GM15510 (cell line): Measurements from ENCODE around the gene BCAN.

Experiments used
- POLR2A ChIP-seq: IDR thresholded peaks from 3 replicates; pipeline ENCODE4 v1.6.1; 2011; ENCODE audit warnings: borderline replicate concordance; ENCODE audit not compliant: insufficient read length; ENCODE audit errors: extremely low read depth

BCAN gene

DNA sequence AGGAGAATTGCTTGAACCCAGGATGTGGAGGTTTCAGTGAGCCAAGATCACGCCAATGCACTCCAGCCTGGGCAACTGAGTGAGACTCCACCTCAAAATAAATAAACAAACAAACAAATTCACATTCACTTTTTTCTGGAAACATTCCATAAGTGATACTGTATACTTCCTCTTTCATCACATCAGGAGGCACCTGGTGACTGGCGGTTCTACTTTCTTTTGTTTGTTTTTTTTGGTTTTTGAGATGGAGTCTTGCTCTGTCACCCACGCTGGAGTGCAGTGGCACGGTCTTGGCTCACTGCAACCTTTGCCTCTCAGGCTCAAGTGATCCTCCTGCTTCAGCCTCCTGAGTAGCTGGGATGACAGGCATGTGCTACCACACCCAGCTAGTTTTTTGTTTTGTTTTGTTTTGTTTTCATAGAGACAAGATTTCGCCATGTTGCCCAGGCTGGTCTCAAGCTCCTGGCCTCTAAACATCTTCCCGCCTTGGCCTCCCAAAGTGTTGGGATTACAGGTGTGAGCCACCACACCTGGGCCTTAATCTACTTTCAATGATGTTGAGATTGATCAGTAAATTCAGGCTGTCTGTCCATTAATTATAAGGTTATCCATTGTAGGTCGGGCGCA is 12.0 kb upstream of the BCAN start:
- no peak for TF ChIP-seq POLR2A

- no peak for TF ChIP-seq POLR2A
Measured at GRCh38 chr1:156632355-156632754, 9.6 kb upstream of the BCAN start.

DNA sequence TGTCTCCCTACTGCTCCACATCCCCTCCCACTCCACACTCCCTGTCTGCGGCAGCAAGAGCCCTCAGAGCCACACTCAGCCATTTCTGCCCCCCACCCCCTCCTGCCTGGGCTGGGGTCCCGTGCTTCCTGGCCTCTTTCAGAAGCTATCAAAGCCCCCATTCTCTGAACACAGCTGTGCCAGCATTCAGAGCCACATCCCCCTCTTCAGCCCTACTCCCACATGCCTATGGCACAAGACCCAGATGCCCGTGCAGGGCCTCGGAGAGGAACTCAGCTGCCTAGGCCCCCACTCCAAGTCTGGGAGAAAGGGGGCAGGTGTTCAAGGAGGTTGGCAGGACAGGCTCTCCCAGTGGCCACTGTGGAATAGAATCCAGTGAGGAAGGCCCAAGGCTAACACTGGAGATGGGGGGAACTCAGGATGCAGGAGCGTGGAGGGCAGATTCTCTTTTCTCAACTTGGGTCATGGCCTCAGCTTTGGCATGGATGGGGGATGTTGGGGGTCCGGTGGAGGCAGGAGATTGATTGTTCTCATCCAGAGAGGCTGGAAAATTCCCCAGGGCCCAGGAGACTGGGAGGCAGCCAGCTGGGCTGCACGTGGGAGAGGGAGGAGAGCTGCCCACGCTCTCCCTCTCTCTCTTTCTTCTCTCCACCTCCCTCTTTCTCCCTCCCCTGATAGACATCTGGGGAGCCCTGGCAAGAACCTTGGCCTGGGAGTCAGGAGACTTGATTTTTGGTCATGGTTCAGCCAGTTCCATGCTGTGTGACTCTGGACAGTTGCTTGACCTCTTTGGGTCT is 3.5 kb upstream of the BCAN start:
- TF ChIP-seq POLR2A, result no peak

- TF ChIP-seq POLR2A, result no peak
Measured at GRCh38 chr1:156639601-156640101, 2.3 kb upstream of the BCAN start.

DNA sequence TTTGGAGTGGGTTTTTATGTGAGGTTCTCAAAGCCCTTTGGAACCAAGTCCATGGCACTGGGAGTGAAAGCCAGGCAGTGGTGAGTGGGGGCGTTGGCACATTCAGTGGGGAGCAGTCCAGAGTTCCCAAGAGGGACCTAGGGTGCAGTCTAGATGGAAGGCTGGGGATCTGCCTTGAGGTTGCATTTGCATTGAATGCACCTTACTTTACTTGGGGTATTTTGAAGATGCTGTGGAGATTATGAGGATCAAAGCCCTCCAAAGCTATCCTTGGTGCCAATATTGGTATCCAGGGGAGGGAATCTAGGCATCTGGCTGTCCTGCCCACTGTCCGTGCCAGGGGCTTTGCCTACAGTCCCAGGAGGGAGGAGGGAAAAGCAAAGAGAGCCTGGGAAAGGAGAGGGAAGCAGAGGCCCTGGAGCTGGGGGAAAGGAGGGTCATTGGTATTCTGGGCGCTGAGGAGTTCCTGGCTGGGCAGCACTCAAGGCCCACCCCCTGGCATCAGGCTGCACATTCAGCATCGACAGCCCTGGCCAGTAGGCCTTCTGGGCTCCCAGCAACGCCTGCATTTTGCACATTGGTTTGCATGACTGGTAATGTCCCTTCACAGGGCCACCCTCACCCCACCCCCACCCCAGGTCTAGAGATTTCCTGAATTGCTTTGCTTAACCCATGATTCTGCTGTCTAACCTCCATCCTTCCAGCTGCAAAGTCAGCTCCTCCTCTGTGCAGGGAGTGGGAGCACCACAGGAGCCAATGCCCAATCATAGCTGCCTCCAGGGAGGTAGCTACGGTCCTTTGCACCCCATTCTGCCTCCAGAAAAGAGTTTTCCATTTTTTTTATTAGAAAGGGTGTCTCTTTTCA is 843 bp upstream of the BCAN start:
- no peak for TF ChIP-seq POLR2A

DNA sequence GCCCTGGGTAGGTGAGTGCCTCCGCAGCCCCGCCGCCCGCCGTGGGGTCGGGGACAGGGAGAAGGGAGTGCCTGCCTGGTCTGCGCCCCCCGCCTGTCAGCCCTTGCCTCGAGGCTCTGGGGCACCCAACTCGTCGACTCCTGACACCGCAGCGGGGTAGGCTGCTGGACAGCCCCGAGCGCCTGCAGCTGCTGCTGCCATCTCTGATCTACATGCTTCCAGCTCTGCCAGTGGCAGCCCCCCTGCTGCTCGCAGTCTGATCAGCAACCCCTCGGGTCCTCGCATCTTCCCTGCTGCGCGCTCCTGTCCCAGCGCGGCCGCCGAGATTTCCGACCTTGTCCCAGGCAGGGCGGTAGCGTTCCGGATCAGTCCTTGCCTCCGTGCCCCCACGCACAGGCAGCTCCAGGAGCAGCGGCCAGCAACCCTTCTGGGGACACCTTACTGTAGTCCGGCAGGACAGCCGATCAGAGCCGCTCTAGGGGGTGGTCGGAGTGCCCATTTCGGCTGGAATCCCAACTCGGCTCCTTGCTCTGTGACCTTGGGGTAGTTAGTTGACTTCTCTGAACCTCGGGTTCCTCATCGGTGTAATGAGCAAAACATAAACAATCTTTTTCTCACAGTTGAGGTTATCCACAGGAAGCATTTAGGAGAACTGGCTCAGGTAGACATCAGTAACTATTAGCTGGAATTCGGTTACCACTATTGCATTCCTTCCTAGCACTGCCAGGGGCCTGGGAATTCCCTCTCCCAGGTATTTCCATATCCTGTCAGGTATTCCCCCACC is 540 bp downstream of the BCAN start:
- no peak for TF ChIP-seq POLR2A

DNA sequence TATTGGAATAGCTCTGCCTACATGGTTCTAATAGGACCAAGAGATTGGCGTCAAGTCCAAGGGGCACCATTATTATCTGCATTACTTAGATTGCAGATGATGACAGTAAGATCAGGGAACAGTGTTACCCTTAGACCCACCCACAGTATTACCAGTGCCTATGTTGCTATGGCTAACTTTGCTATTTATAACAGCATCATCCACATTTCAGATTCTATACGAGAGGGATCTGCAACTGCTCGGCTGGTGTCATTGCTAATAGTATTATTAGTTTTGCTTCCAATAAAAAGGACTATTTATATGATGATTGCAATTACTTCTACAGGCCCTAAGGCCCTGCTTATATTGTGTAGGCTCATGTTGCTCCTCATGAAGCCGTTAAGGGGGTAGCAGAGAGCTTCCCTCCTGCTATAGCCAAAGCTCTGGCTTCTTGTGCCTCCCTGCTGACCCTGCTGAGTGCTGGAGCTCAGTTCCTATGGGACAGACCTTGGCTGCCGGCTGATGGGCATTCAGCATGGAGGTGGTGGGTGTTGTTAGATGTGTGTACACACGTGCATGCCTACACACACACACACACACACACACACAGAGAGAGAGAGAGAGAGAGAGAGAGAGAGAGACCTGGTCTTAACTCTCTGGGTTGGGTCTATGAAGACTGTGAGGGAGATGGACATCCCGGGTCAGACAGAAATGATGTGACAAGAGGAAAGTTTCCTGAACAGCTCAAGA is 1.3 kb downstream of the BCAN start:
- TF ChIP-seq POLR2A, result no peak

GRCh38 chr1:156643778-156644092 is 1.8 kb downstream of the BCAN start:
- no peak for TF ChIP-seq POLR2A

- TF ChIP-seq POLR2A, result no peak
Measured at GRCh38 chr1:156644146-156644545, 2.2 kb downstream of the BCAN start.

- no peak for TF ChIP-seq POLR2A
Measured at GRCh38 chr1:156644640-156645039, 2.7 kb downstream of the BCAN start.

DNA sequence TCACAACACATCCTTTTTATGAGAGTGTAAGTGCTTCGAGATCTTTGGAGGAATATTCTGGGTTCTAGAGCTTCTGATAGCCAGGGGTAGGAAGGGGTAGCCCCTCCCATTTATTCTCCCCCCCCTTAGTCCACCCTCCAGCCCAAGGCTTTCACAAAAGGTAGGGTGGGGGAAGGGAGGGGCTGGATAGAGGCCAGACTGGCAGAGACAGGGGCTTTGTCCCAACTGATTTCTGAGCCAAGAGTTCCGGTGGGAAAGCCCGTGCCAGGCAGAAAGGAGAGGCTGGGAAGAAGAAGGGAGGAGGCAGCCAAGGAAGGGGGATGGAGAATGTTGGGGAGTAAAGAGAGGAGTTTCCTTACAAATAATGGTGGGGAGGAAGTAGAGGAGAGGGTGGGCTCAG is 3.1 kb downstream of the BCAN start:
- TF ChIP-seq POLR2A, result no peak

GRCh38 chr1:156645666-156646065 is 3.7 kb downstream of the BCAN start:
- no peak for TF ChIP-seq POLR2A

DNA sequence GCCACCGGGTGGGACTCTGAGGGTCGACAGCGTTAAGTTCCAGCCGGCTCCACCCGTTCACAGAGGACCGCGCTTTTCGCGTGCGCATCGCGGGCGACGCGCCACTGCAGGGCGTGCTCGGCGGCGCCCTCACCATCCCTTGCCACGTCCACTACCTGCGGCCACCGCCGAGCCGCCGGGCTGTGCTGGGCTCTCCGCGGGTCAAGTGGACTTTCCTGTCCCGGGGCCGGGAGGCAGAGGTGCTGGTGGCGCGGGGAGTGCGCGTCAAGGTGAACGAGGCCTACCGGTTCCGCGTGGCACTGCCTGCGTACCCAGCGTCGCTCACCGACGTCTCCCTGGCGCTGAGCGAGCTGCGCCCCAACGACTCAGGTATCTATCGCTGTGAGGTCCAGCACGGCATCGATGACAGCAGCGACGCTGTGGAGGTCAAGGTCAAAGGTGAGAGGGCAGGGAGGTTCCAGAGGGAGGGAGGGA is 4.9 kb downstream of the BCAN start:
- no peak for TF ChIP-seq POLR2A

DNA sequence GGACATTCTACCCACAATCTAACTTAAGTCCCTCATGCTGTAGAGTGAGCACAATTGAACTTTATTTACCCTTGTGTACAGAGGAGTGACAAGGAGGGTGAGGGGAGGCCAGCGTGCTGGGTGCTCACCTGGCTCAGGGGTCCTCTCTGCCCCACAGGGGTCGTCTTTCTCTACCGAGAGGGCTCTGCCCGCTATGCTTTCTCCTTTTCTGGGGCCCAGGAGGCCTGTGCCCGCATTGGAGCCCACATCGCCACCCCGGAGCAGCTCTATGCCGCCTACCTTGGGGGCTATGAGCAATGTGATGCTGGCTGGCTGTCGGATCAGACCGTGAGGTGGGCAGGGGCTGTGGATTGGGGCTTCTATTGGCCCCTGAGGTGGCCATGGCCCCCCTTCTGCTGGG is 5.4 kb downstream of the BCAN start:
- TF ChIP-seq POLR2A, result no peak
